Astrocyte (in vitro differentiated cells and primary cell): ENCODE measurements around the gene LRMDA.

Experiments used
- EZH2 ChIP-seq: IDR thresholded peaks from 2 replicates; pipeline ENCODE4 v1.6.1; 2012; ENCODE audit warnings: mild to moderate bottlenecking, low read length, inconsistent platforms; ENCODE audit not compliant: insufficient read depth
- TF ChIP-seq, protein P1 (sequence below): IDR thresholded peaks from 2 replicates; pipeline ENCODE4 v1.5.1; 2011; ENCODE audit warnings: low read depth, mild to moderate bottlenecking, inconsistent platforms, low read length, moderate library complexity; ENCODE audit not compliant: insufficient read depth

DNA sequence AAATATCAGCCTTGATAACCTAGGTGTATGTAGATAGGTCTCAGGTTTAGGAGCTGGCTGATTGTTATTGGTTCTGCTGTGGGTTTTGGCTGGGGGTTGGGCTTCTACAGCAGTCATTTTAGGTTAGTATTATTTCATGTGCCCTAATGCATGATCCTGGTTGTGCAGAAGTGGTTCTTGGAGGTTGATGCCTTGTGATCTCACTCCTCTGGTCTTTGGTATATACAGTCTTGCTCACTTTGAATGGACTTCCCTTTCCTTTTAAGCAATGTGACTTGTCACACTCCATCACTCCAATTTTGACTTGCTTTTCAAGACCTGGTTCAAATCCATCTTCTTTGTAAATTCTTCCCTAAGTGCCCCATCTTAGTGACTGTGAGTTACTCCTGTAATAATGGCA lies 188.9 kb downstream of the LRMDA start:
- TF ChIP-seq, protein P1, sequence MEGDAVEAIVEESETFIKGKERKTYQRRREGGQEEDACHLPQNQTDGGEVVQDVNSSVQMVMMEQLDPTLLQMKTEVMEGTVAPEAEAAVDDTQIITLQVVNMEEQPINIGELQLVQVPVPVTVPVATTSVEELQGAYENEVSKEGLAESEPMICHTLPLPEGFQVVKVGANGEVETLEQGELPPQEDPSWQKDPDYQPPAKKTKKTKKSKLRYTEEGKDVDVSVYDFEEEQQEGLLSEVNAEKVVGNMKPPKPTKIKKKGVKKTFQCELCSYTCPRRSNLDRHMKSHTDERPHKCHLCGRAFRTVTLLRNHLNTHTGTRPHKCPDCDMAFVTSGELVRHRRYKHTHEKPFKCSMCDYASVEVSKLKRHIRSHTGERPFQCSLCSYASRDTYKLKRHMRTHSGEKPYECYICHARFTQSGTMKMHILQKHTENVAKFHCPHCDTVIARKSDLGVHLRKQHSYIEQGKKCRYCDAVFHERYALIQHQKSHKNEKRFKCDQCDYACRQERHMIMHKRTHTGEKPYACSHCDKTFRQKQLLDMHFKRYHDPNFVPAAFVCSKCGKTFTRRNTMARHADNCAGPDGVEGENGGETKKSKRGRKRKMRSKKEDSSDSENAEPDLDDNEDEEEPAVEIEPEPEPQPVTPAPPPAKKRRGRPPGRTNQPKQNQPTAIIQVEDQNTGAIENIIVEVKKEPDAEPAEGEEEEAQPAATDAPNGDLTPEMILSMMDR: no peak
- no peak for TF ChIP-seq EZH2
